SKM-1 treated with dmso at 0.1 percent for 144 hours (cell line): ENCODE measurements around the gene ZBTB42.
"Not testable (repeated sequence)": the region's sequence is repeated elsewhere in the genome, so short reads cannot be mapped to it uniquely, and the experiment has no call there.

Experiments
- DNase-seq: peaks from one replicate; lab custom pipeline; 2025; ENCODE audit not compliant: unreplicated experiment; lab: John Stamatoyannopoulos, UW

ZBTB42 gene

GRCh38 chr14:104827177-104828055 is 26.5 kb downstream of the ZBTB42 start:
- DNase-seq = peak; percentile 13

GRCh38 chr14:104830781-104831180 is 29.9 kb downstream of the ZBTB42 start:
- DNase-seq = no peak

GRCh38 chr14:104836171-104836935 is 35.5 kb downstream of the ZBTB42 start:
- not testable (repeated sequence) for DNase-seq

- no peak for DNase-seq
These were observed 40.8 kb downstream of the ZBTB42 start for GRCh38 chr14:104841730-104842129.

GRCh38 chr14:104843006-104843405 is 42.1 kb downstream of the ZBTB42 start:
- no peak for DNase-seq

- DNase-seq = no peak
These were observed 42.8 kb downstream of the ZBTB42 start for GRCh38 chr14:104843442-104844305.

GRCh38 chr14:104844306-104845032 is 43.6 kb downstream of the ZBTB42 start:
- DNase-seq = no peak

- DNase-seq = no peak
These were observed 44.2 kb downstream of the ZBTB42 start for GRCh38 chr14:104845033-104845666.

GRCh38 chr14:104845834-104846441 is 45.0 kb downstream of the ZBTB42 start:
- no peak for DNase-seq

- DNase-seq = no peak
These were observed 51.4 kb downstream of the ZBTB42 start for GRCh38 chr14:104852280-104852663.
